Measurements from ENCODE around the gene MYRFL.
"Not testable (repeated sequence)": the region's sequence is repeated elsewhere in the genome, so short reads cannot be mapped to it uniquely, and the experiment has no call there.

The MYRFL gene

DNA sequence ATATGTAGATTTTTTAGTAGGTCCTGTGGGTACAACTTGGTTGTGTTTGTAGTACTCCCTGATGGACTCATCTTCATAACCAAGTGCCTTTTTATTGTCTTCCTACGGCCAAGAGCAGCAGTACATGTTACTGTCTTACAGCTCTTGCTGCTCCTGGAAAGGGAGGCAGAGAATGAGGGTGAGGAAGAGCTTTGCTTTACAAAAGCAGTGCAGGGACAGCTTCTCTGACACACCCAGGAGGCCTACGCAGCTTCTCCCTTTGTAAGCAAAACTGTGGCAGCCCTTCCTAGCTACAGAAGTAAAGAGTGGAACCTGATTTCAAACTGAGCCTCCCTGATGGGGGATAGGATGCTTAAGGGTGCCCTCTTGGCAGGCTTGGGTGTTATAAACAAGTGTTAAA is 18.6 kb downstream of the MYRFL start:
- no peak for DNase-seq (ENCODE audit: low read depth in 2 of 2)

DNA sequence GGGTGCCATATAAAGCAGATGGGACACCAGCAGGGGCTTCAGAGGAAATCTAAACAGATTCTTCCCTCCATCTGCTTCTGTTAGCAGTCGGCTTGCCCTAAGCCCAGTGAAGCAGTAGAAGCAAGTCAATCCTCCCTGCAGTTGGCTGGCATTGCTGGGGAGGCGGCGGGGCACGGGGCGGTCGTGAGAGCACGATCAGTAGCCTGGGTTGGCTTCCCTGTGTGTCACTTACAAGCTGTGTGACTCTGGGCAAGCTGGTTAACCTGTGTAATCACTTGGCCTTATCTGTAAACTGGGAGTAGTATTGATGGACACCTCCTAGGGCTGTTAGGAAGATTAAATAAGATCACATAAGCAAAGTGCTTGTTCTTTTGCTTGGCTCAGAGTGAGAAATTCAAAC is 19.4 kb downstream of the MYRFL start:
- DNase-seq (ENCODE audit: low read depth in 2 of 2): no peak

DNA sequence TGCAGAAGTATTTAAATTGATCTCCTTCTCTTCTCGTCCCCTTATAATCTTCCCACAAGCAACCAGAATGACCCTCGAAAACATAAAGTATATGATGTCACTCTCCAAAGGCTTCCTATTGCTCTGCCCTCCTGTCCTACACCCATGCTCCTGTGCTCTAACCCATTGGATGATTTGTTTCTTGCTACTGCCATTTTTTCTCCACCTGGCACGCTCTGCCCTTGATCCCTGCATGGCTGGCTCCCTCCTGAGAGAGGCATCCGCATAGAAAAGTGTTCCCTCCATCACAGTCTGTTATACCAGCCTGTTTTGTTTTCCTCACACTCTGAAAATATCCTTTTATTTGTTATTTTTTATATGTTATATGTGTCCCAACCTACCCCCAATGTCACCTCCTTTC is 19.8 kb downstream of the MYRFL start:
- DNase-seq (ENCODE audit: low read depth in 2 of 2): no peak

DNA sequence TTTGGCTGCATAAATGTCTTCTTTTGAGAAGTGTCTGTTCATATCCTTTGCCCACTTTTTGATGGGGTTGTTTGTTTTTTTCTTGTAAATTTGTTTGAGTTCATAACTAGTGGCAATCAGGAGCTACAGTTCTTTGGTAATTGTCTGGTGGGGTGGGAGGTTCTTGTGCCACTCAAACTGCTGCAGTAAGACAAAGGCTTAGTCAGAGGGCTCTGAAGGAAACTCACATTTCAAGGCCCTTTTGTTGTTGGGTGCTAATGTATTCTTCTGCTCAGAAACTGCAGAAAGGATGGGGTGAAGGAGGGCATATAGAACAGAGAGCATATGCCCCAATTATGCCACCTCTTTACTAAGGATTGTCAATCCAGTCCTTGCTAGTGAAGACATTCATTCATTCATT is 21.9 kb downstream of the MYRFL start:
- DNase-seq (ENCODE audit: low read depth in 2 of 2): no peak

DNA sequence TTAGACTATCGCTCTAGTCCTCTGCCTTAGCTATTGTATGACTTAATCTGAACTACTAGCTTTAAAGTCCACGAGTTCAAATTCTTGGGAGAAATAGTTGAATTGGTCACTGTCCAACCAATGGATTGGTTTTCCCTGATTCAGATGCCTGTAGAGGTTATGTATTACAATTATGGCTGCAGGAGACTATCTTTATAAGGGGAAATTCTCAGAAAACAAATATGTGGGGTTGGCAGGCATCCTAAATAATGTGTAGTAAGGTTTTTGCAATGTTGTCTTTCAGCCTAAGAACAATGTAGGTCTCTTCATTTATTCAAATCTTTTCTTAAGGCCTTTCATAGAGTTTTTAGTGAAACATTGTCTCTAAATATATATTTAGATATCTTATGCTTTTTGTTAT is 26.9 kb downstream of the MYRFL start:
- DNase-seq (ENCODE audit: low read depth in 2 of 2): no peak

DNA sequence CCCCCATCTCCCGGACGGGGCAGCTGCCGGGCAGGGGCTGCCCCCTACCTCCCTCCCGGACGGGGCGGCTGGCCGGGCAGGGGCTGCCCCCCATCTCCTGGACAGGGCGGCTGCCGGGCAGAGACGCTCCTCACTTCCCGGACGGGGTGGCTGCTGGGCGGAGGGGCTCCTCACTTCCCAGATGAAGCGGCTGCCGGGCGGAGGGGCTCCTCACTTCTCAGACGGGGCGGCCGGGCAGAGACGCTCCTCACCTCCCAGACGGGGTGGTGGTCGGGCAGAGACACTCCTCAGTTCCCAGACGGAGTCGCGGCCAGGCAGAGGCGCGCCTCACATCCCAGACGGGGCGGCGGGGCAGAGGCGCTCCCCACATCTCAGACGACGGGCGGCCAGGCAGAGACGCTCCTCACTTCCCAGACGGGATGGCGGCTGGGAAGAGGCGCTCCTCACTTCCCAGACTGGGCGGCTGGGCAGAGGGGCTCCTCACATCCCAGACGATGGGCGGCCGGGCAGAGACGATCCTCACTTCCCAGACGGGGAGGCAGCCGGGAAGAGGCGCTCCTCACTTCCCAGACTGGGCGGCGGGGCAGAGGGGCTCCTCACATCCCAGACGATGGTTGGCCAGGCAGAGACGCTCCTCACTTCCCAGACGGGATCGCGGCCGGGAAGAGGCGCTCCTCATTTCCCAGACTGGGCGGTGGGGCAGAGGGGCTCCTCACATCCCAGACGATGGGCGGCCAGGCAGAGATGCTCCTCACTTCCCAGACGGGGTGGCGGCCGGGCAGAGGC is 28.3 kb downstream of the MYRFL start:
- not testable (repeated sequence) for DNase-seq (ENCODE audit: low read depth in 2 of 2)

DNA sequence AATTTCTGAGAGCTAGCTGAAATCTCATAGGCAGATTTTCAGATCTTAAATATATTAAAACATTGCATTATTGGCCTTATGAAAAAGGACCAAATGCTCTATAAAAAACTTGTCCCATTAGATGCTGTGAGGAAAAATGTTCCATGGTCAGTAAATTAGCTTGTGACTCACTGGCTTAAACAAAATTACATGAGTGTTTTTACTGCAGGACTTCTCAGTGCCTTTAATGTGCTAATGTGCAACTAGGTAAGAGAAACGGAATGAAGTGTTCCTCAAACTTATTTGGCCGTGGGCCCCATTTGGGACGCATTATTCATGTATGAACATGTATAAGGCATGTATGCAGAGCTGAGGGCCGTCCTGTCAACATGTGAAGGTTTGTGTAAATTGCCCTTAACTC is 41.7 kb downstream of the MYRFL start:
- no peak for DNase-seq (ENCODE audit: low read depth in 2 of 2)

DNA sequence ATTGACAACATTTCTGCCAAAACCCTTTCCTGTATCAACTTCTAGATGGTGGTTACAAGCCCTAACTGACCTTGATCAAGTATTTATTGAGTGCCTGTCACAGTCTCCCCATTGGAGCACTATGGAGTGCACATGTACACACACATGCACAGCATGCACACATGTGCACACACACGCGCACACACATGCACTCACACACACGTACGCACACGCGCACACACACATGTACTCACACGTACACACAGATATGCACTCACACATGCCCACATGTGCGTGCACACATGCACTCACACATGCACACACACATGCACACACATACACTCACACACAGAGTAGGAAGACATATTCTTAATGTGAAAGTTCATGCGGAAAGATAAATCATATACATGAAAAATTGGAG is 43.7 kb downstream of the MYRFL start:
- DNase-seq (ENCODE audit: low read depth in 2 of 2): no peak

DNA sequence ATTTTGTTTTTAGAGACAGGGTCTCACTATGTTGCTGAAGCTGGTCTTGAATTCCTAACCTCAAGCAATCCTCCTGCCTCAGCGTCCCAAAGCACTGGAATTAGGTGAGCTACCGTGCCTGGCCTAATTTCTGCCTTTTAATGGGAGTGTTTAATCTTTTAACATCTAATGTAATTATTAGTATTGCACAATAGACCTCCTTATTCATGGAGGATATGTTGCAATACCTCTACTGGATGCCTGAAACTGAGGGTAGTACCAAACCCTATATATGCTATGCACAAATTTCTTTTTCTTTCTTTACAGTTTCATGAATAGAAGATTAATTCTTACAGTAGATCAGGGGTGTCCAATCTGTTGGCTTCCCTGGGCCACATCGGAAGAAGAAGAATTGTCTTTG is 47.8 kb downstream of the MYRFL start:
- no peak for DNase-seq (ENCODE audit: low read depth in 2 of 2)

DNA sequence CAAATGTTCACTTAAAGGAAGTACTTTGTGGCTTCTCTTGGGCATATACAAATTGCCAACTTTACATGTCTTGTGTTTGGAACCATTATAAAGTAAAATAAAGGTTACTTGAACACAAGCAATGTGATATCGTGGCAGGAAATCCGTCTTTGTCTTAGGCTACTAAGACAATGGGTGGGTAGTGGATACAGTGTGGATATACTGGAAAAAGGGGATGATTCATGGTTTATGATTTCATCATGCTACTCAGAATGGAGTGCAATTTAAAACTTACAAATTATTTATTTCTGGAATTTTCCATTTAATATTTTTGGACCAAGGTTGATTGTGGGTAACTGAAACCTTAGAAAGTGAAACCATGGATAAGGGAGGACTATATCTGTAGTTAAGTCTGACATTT is 48.4 kb downstream of the MYRFL start:
- DNase-seq (ENCODE audit: low read depth in 2 of 2): no peak

DNA sequence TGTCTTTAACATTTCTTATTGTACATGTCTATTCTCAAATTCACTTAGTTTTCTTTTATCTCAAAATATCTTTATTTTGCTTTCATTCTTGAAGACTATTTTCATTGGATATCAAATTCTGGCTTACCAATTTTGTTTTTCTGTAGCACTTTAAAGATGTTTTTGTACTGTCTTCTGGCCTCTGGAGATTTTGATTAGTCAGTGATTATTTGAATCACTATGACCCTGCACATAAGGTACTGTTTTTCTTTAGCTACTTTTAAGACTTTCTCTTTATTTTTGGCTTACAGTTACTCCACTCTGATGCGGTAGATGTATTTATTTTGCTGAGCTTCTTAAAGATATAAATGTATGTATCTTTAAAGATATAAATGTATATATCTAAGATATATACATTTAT is 49.6 kb downstream of the MYRFL start:
- no peak for DNase-seq (ENCODE audit: low read depth in 2 of 2)

DNA sequence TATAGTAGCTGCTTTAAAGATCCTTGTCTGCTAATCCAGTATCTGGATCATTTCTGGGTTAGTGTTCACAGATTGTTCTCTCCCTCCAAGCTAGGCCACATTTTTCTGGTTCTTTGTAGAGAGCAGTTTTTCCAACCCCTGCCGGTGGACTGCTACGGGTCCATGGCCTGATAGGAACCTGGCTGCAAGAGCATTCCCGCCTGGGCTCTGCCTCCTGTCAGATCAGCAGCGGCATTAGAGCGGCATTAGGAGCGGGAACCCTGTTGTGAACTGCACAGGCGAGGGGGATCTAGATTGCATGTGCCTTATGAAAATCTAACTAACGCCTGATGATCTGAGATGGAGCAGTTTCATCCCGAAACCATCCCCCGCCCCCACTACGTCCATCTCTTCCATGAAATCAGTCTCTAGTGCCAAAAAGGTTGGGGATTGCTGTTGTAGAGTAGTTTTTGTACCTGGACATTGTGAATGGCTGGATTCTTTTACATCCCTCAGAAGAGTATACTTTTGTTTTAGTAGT is 50.4 kb downstream of the MYRFL start:
- DNase-seq (ENCODE audit: low read depth in 2 of 2): no peak

DNA sequence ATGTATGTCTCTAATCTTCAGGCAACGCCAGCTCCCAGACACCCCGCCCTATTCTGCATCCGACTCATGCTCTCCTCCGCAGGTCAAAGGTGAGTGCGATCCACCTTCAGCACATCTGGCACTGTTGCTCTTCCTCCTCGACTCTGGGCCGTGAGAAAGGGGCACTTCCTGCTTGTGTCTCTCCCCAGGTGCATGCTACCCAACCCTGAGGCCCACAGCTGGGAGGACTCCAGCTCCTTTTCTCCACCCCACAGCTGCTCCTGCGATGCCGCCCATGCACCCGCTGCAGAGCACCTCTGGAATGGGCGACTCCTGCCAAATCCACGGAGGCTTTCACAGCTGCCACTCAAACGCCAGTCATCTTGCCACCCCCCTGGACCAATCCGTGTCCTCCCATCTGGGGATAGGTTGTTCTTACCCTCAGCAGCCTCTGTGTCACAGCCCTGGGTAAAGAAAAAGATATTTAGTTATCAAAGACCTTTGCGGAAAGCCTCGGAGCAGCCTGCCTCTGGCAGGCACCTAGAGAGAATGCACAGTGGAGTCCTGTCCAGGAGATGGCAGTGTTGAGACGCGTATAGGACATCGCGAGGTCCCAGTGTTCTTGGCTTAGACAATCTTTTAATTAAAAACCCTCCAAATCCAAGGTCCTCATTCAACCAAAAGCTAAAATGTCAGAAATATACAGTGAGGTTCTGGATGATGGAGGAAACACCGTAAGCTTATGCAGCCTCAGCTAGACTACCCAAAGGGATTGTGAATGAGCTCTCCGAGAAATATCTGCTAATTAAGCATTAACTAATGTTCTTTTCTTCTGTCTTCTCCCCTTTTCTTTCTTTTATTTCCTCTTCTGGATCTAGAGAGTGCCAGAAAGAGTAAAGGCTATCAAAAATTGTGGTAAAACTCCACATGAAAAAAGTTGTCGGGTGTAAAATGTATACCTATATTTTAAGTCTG is 54.3 kb downstream of the MYRFL start:
- peak in 1 of 2 donors; percentile 33 for DNase-seq (ENCODE audit: low read depth in 2 of 2)

DNA sequence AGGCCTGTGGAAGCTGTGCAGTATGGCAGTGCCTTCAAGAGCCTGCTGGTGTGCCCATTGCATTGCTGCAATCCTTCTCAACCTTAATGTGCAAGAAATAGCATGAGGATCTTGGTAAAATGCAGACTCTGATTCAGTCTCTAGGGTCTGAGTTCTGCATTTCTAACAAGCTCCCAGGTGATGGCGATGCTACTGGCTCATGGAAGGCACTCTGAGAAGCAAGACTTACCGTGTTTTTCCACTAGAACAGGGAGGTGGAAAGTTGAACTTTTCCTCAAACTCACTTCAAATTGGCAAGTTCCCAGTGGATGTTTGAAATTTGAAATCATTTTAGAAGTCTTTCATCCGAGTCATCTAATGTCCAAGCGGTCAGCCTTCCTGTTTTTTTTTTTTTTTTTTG is 55.5 kb downstream of the MYRFL start:
- DNase-seq (ENCODE audit: low read depth in 2 of 2): no peak

DNA sequence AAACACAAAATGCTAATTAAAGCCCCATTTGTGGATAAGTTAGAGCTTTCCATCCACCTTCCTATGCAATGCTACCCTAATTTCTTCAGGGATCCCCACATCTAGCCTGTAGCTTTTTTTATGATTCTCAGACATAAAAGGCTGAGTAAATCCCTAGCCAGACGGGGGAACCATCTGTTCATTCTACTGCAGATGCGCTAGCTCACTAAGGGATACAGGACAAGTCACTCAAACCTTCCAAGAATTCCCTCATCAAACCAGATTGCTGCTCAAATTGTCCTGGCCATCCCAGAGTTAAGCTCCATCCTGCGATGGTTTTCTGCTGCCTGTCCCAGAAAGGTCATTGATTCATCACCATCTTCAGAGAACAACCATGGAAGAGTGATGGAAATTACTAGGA is 56.7 kb downstream of the MYRFL start:
- DNase-seq (ENCODE audit: low read depth in 2 of 2): no peak

DNA sequence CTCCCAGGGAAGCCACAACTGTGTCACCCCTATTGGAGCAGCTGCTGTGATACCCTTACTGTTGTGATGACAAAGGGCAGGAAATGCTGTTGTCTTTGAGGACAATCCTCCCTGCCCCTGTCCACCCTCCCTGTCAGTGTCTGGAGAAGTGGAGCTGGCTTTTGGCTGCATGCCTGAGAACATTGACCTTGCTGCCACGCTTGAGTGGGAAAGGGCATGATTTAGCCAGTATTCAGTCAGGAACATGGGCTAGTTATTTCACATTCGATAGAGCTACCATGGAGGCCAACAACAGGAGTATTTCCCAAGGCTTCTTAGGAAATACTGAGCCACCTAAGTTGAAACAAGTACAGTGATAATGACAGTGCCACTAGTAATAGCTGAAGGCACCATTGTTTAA is 59.4 kb downstream of the MYRFL start:
- no peak for DNase-seq (ENCODE audit: low read depth in 2 of 2)

DNA sequence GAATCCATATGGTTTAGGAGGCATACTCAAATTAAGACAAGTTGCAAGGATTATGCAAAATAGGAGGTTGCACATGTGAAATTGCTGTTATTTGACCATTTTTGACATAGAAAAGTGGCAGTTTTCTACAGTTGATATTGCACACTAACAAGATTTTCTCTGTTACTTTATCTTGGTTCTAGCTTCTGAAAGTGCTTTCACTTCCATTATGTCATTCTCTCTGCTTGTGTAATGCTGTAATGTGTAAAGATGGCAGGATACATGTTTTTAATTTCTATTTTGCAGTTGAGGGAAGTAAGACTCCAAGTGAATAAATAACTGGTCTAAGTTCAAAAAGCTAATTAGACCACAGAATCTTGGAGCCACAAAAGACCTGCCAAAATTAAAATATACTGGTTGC is 60.6 kb downstream of the MYRFL start:
- no peak for DNase-seq (ENCODE audit: low read depth in 2 of 2)

DNA sequence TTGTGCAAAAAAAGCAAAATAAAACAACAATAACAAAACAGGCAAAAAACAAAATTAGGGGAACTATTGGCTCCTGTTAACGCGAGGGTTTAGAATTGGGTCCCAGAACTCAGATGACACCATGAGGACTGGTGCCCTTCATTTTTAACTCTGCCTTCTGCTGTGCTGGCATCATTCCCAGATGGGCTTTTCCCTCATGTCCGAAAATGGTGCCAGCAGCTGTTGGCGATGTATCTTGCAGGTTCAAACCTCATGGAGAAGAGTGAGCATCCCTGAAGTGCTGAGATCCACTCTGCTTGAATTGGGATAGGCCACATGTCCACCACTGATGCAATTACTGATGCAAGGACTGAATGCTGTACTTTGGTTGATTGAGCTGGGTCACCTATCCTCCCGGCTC is 61.1 kb downstream of the MYRFL start:
- DNase-seq (ENCODE audit: low read depth in 2 of 2): no peak

DNA sequence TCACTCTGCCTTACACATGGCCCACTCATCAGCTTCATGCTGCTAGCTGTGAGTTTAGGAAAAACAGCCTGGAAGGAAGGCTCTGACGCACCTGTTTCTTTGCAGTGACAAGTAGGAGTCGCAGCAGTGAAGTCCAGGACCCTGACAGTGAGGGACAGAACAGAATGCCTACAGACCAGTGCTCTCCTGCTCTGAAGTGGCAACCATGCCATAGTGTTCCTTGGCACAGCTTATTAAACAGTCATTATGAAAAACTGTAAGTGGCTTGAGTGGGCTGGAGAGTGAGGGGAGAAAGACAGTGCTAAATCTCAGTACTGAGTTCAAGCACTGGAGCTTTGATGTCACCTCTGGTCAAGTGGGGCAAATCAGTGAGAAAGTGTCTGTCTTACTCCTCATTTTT is 61.7 kb downstream of the MYRFL start:
- DNase-seq (ENCODE audit: low read depth in 2 of 2): no peak

DNA sequence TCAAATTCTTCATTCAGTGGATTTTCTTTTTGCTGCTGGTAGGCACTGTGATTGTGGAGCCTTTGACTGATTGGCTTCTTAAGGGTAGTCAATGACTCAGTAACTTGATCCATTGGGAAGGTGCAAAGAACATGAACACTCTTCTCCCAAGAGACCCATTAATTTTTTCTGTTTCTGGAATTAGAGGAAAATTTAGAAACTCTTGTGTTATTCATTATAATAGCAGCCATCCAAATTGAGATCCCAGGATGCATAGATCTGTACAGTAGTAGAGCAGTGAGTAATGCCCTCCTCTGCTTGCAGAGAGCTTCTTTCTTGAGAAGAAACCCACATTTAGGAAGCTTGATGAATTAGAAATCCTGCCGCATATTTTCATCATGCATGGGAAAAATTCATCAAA is 63.9 kb downstream of the MYRFL start:
- DNase-seq (ENCODE audit: low read depth in 2 of 2): no peak

DNA sequence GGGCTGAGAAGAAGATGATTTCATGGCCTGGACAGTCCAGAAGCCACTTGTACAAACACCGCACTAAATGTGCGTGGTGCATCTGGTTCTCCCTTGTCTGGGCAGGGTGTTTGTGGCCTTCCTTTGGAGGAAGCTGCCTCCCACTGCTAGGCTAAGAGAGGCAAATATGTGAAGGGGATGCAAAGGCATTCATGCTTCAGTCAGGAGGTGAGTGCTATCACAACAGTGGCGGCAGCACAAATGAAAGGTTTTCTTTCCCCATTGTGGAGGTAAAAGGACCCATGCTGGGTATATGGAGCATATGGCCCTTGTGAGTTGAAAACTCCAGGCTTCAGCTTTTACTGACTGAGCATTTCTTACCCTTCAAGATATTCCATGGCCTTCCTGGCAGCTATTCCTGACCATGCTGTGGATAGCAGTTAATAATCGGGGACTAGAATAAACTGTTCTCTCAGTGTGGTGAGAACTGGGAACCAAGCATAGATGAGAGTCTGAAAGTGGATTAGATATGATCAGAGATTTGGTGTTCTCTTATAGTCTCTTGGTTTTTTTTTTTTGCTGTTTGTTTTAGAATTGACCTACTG is 69.9 kb downstream of the MYRFL start:
- no peak for DNase-seq (ENCODE audit: low read depth in 2 of 2)

DNA sequence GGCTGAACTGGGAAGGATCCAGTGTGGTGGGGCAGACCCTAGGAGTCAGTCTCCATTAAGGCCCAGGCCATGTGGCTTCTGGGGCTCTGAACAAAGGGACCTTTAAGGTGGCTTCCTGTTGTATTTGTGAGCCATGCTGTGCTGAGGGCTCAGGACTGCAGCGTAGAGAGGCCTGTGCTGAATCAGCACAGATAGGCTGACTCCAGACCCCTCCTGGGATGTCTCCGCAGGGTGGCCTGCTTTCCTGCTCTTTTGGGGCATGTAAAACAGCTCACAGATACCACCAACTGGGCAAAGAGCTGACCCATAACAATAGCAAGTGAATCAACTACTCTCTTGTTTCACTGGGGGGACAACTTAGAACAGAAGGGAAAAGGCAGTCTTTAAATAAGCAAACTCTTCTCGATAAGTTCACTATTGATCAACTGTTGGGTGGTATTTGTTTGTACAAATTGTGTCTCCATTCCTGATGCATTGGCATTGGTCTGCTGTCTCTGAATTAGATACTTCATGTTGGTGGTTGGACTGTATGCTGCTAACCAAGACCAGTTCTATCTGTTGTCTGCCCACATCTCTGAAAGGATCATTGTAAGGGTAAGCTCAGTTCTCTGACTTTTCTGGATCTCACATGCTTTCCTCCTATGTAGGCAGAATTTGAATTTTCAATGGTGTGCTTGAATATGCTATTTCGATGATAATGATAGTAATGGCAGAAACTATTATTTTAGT is 71.8 kb downstream of the MYRFL start:
- DNase-seq (ENCODE audit: low read depth in 2 of 2): no peak
